GM10266 (cell line): ENCODE results near the gene ARMH3.

Experiments
- DNase-seq: peaks from one replicate; pipeline ENCODE4 v3.0.0; 2012; ENCODE audit errors: extremely low spot score
- CTCF ChIP-seq: IDR thresholded peaks from 2 replicates; pipeline ENCODE4 v1.5.1; 2012; ENCODE audit warnings: mild to moderate bottlenecking, low read depth; ENCODE audit not compliant: control insufficient read depth, insufficient read depth; ENCODE audit errors: missing control alignments

ARMH3 gene

GRCh38 chr10:101920546-101920945, 135.4 kb downstream of the ARMH3 start:
- no peak for DNase-seq
- TF ChIP-seq CTCF, result no peak

GRCh38 chr10:101919026-101919770, 136.8 kb downstream of the ARMH3 start:
- no peak for TF ChIP-seq CTCF
- DNase-seq, result no peak

- no peak for DNase-seq
- TF ChIP-seq CTCF, result no peak
These were observed 143.3 kb downstream of the ARMH3 start for GRCh38 chr10:101912561-101913179.

GRCh38 chr10:101906586-101907183, 149.3 kb downstream of the ARMH3 start:
- TF ChIP-seq CTCF, result no peak
- no peak for DNase-seq

GRCh38 chr10:101905251-101905650, 150.7 kb downstream of the ARMH3 start:
- no peak for TF ChIP-seq CTCF
- DNase-seq, result no peak

GRCh38 chr10:101903827-101904550, 152.0 kb downstream of the ARMH3 start:
- TF ChIP-seq CTCF, result peak; percentile 8
- DNase-seq, result peak; percentile 60
